Dendritic cell treated with granulocyte-macrophage colony-stimulating factor and Interleukin-4, amounts not matched to agents 40 ng/mL and 50 ng/mL, for 4 days (primary cell): ENCODE data around the gene CHID1.

Experiments used
- H3K27ac Mint-ChIP-seq: one replicate; pipeline ENCODE4 v1.8.0; 2022; ENCODE audit warnings: mild to moderate bottlenecking, mixed read lengths
- H3K27me3 Mint-ChIP-seq: one replicate; pipeline ENCODE4 v1.8.0; 2022; ENCODE audit warnings: mild to moderate bottlenecking, mixed read lengths
- H3K36me3 Mint-ChIP-seq: one replicate; pipeline ENCODE4 v1.8.0; 2022; ENCODE audit warnings: low read depth, mixed read lengths
- H3K4me1 Mint-ChIP-seq: one replicate; pipeline ENCODE4 v1.8.0; 2022; ENCODE audit warnings: low read depth, mixed read lengths
- H3K4me3 Mint-ChIP-seq: one replicate; pipeline ENCODE4 v1.8.0; 2022; ENCODE audit warnings: mild to moderate bottlenecking, moderate library complexity, mixed read lengths
- H3K9me3 Mint-ChIP-seq: one replicate; pipeline ENCODE4 v1.8.0; 2022; ENCODE audit warnings: mixed read lengths
- intact Hi-C: fragments of 100-400 bp; cut with micrococcal nuclease; formaldehyde crosslinking; loops from one replicate; pipeline ENCODE4 v1.15.0; 2022

CHID1 gene

GRCh38 chr11:895331-896110 is 15.1 kb downstream of the CHID1 start:
- H3K9me3 Mint-ChIP-seq, result no peaks in the 10 kb centered on the region
- no peaks in the 10 kb centered on the region for H3K27me3 Mint-ChIP-seq
- no peak overlapping the region for H3K27ac Mint-ChIP-seq
- H3K4me3 Mint-ChIP-seq, result no peak overlapping the region
- peaks cover 100% of the 10 kb centered on the region for H3K36me3 Mint-ChIP-seq
- intact Hi-C loops, result no loop called here
- H3K4me1 Mint-ChIP-seq, result no peaks in the 10 kb centered on the region

GRCh38 chr11:894575-895201 is 15.9 kb downstream of the CHID1 start:
- Mint-ChIP-seq H3K4me1 (no peaks in the 10 kb centered on the region), H3K9me3 (no peaks in the 10 kb centered on the region), H3K36me3 (peaks cover 100% of the 10 kb centered on the region), H3K27ac (no peak overlapping the region), H3K27me3 (no peaks in the 10 kb centered on the region), H3K4me3 (no peak overlapping the region)
- intact Hi-C loops, result no loop called here

GRCh38 chr11:893008-893654 is 17.5 kb downstream of the CHID1 start:
- intact Hi-C loops, result no loop called here
- Mint-ChIP-seq H3K4me1 (no peaks in the 10 kb centered on the region), H3K4me3 (no peak overlapping the region), H3K36me3 (peaks cover 100% of the 10 kb centered on the region), H3K27me3 (no peaks in the 10 kb centered on the region), H3K27ac (no peak overlapping the region), H3K9me3 (no peaks in the 10 kb centered on the region)

- intact Hi-C loops, result no loop called here
- H3K9me3 Mint-ChIP-seq, result no peaks in the 10 kb centered on the region
- no peak overlapping the region for H3K27ac Mint-ChIP-seq
These were observed 19.6 kb downstream of the CHID1 start for GRCh38 chr11:890794-891540.

GRCh38 chr11:889687-890475 is 20.7 kb downstream of the CHID1 start:
- Mint-ChIP-seq H3K4me3 (no peak overlapping the region), H3K27ac (no peak overlapping the region), H3K27me3 (no peaks in the 10 kb centered on the region), H3K9me3 (no peaks in the 10 kb centered on the region), H3K36me3 (peaks cover 100% of the 10 kb centered on the region), H3K4me1 (no peaks in the 10 kb centered on the region)
- intact Hi-C loops, result no loop called here

More at GRCh38 chr11:890794-891540, 19.6 kb downstream of the CHID1 start:
- Mint-ChIP-seq H3K4me1 (no peaks in the 10 kb centered on the region), H3K27me3 (no peaks in the 10 kb centered on the region), H3K4me3 (no peak overlapping the region), H3K36me3 (peaks cover 100% of the 10 kb centered on the region)

GRCh38 chr11:889257-889656 is 21.4 kb downstream of the CHID1 start:
- H3K27ac Mint-ChIP-seq, result no peak overlapping the region
- no peaks in the 10 kb centered on the region for H3K27me3 Mint-ChIP-seq
- peaks cover 100% of the 10 kb centered on the region for H3K36me3 Mint-ChIP-seq

GRCh38 chr11:888310-889212 is 22.0 kb downstream of the CHID1 start:
- no peaks in the 10 kb centered on the region for H3K9me3 Mint-ChIP-seq
- H3K27me3 Mint-ChIP-seq, result no peaks in the 10 kb centered on the region
- peaks cover 100% of the 10 kb centered on the region for H3K36me3 Mint-ChIP-seq
- no peak overlapping the region for H3K27ac Mint-ChIP-seq
- no peaks in the 10 kb centered on the region for H3K4me1 Mint-ChIP-seq
- H3K4me3 Mint-ChIP-seq, result no peak overlapping the region
- intact Hi-C loops, result no loop called here

More at GRCh38 chr11:889257-889656, 21.4 kb downstream of the CHID1 start:
- H3K4me1 Mint-ChIP-seq, result no peaks in the 10 kb centered on the region
- H3K4me3 Mint-ChIP-seq, result no peak overlapping the region
- no peaks in the 10 kb centered on the region for H3K9me3 Mint-ChIP-seq
- intact Hi-C loops, result no loop called here

GRCh38 chr11:887589-887988 is 23.0 kb downstream of the CHID1 start:
- H3K9me3 Mint-ChIP-seq, result no peaks in the 10 kb centered on the region

GRCh38 chr11:886568-886967 is 24.0 kb downstream of the CHID1 start:
- Mint-ChIP-seq H3K27me3 (no peaks in the 10 kb centered on the region), H3K36me3 (peaks cover 100% of the 10 kb centered on the region), H3K4me1 (no peaks in the 10 kb centered on the region), H3K27ac (no peak overlapping the region), H3K4me3 (no peak overlapping the region), H3K9me3 (no peaks in the 10 kb centered on the region)
- intact Hi-C loops, result no loop called here

More at GRCh38 chr11:887589-887988, 23.0 kb downstream of the CHID1 start:
- H3K36me3 Mint-ChIP-seq, result peaks cover 100% of the 10 kb centered on the region
- no peaks in the 10 kb centered on the region for H3K4me1 Mint-ChIP-seq
- H3K27ac Mint-ChIP-seq, result no peak overlapping the region
- intact Hi-C loops, result no loop called here
- no peaks in the 10 kb centered on the region for H3K27me3 Mint-ChIP-seq
- H3K4me3 Mint-ChIP-seq, result no peak overlapping the region

- H3K4me1 Mint-ChIP-seq, result no peaks in the 10 kb centered on the region
- no peak overlapping the region for H3K4me3 Mint-ChIP-seq
- H3K27me3 Mint-ChIP-seq, result no peaks in the 10 kb centered on the region
- peaks cover 100% of the 10 kb centered on the region for H3K36me3 Mint-ChIP-seq
- intact Hi-C loops, result no loop called here
- no peak overlapping the region for H3K27ac Mint-ChIP-seq
- H3K9me3 Mint-ChIP-seq, result no peaks in the 10 kb centered on the region
These were observed 26.0 kb downstream of the CHID1 start for GRCh38 chr11:884578-885070.

GRCh38 chr11:883527-883926 is 27.1 kb downstream of the CHID1 start:
- Mint-ChIP-seq H3K36me3 (peaks cover 100% of the 10 kb centered on the region), H3K27ac (no peak overlapping the region), H3K9me3 (no peaks in the 10 kb centered on the region), H3K4me1 (no peaks in the 10 kb centered on the region), H3K4me3 (no peak overlapping the region), H3K27me3 (no peaks in the 10 kb centered on the region)
- intact Hi-C loops, result no loop called here

GRCh38 chr11:882596-882995 is 28.0 kb downstream of the CHID1 start:
- intact Hi-C loops, result no loop called here
- no peak overlapping the region for H3K4me3 Mint-ChIP-seq
- H3K36me3 Mint-ChIP-seq, result peaks cover 100% of the 10 kb centered on the region
- peak overlapping the region; percentile 29 for H3K27ac Mint-ChIP-seq
- H3K27me3 Mint-ChIP-seq, result no peaks in the 10 kb centered on the region
- no peaks in the 10 kb centered on the region for H3K9me3 Mint-ChIP-seq
- H3K4me1 Mint-ChIP-seq, result no peaks in the 10 kb centered on the region
